H1 (cell line): ENCODE results near the gene SERPINF2. TPM values are rescaled to one million over a fixed set of nuclear protein-coding genes. Genes with fewer than 3 reads are reported as not detected.

Source experiments
- CTCF ChIA-PET: fragments of 300-600 bp; sonication (Branson Sonifier 250); formaldehyde crosslinking; loops from one replicate; lab custom pipeline; 2021; ENCODE audit not compliant: partially characterized antibody; lab: Charles Lee
- POLR2A ChIA-PET: fragments of 300-600 bp; sonication (Branson Sonifier 250); formaldehyde crosslinking; loops from one replicate; lab custom pipeline; 2021; ENCODE audit warnings: inconsistent platforms; ENCODE audit not compliant: partially characterized antibody; lab: Charles Lee
- DNase-seq, 2 experiments: peaks; one replicate each; pipeline versions ENCODE4 v3.0.0 to v3.0.0-alpha.2; 2010 to 2022; ENCODE audit warnings: low spot score in 2 of 2, low read depth in 1 of 2, mixed read lengths in 1 of 2
- FAIRE-seq: peaks from 2 replicates; lab custom pipeline; 2011; peaks lifted over from hg19 to GRCh38; lab: Jason Lieb, UNC
- H2AFZ ChIP-seq: 2 replicates; pipeline ENCODE4 v1.8.1; 2012; ENCODE audit warnings: low read length, inconsistent platforms
- H2AK5ac ChIP-seq: 2 replicates; pipeline ENCODE4 v1.6.1; 2013; ENCODE audit warnings: low read depth, low read length
- H2BK120ac ChIP-seq: replicated peaks from 2 replicates; pipeline ENCODE3; 2013; ENCODE audit warnings: low read depth, low read length, inconsistent platforms
- H2BK12ac ChIP-seq: 2 replicates; pipeline ENCODE4 v1.6.1; 2013; ENCODE audit warnings: low read depth, low read length
- H2BK15ac ChIP-seq: 2 replicates; pipeline ENCODE4 v1.6.1; 2013; ENCODE audit warnings: low read length
- H2BK20ac ChIP-seq: 2 replicates; pipeline ENCODE4 v1.6.1; 2013; ENCODE audit warnings: low read length
- H2BK5ac ChIP-seq: 2 replicates; pipeline ENCODE4 v1.6.1; 2013; ENCODE audit warnings: low read depth, low read length
- H3K14ac ChIP-seq: 2 replicates; pipeline ENCODE4 v1.6.1; 2013; ENCODE audit warnings: inconsistent platforms; ENCODE audit not compliant: insufficient read length
- H3K18ac ChIP-seq: 2 replicates; pipeline ENCODE4 v1.6.1; 2013; ENCODE audit warnings: low read length; ENCODE audit errors: extremely low read depth
- H3K23ac ChIP-seq: 2 replicates; pipeline ENCODE4 v1.6.1; 2013; ENCODE audit warnings: inconsistent platforms; ENCODE audit not compliant: insufficient read length
- H3K23me2 ChIP-seq: 2 replicates; pipeline ENCODE4 v1.6.1; 2013; ENCODE audit warnings: low read depth, low read length
- H3K27ac ChIP-seq: 2 replicates; pipeline ENCODE4 v1.6.1; 2011; ENCODE audit warnings: low read depth, low read length, inconsistent platforms
- H3K27me3 ChIP-seq, 4 experiments: replicated peaks in 1 of 4; 1 replicate in 1 of 4; 2 replicates in 3 of 4; pipeline versions ENCODE4 v1.6.1 to v1.8.1; 2011 to 2013; ENCODE audit warnings: low read length in 3 of 4, mild to moderate bottlenecking in 3 of 4, inconsistent platforms in 2 of 4, mixed read lengths in 2 of 4, moderate library complexity in 1 of 4; ENCODE audit not compliant: control insufficient read depth in 3 of 4, insufficient read depth in 3 of 4; ENCODE audit errors: extremely low read depth in 1 of 4
- H3K36me3 ChIP-seq, 4 experiments: 2 replicates each; pipeline versions ENCODE4 v1.6.1 to v1.8.1; 2011 to 2013; ENCODE audit warnings: mild to moderate bottlenecking in 4 of 4, low read length in 3 of 4, moderate library complexity in 2 of 4, control low read depth in 1 of 4, inconsistent platforms in 1 of 4; ENCODE audit not compliant: insufficient read depth in 4 of 4, control insufficient read depth in 2 of 4
- H3K4ac ChIP-seq: replicated peaks from 2 replicates; pipeline ENCODE3; 2013; ENCODE audit warnings: low read length, low read depth, mixed read lengths, inconsistent platforms; ENCODE audit not compliant: insufficient read length
- H3K4me1 ChIP-seq, 4 experiments: replicated peaks in 1 of 4; 1 replicate in 1 of 4; 2 replicates in 3 of 4; pipeline versions ENCODE4 v1.6.1 to v1.8.1; 2011 to 2013; ENCODE audit warnings: low read length in 3 of 4, inconsistent platforms in 2 of 4, mixed read lengths in 1 of 4; ENCODE audit not compliant: insufficient read depth in 4 of 4, control insufficient read depth in 3 of 4
- H3K4me2 ChIP-seq, 2 experiments: 2 replicates each; pipeline versions ENCODE4 v1.6.1 to v1.8.1; 2011 to 2013; ENCODE audit warnings: low read depth in 2 of 2, low read length in 2 of 2, control low read depth in 1 of 2, inconsistent platforms in 1 of 2, mild to moderate bottlenecking in 1 of 2; ENCODE audit not compliant: insufficient read depth in 1 of 2
- H3K4me3 ChIP-seq, 4 experiments: fragments of 200-600, 300-600 bp in 1 of 4; sonication (generic), shearing (Covaris generic), sonication (Bioruptor Twin) in 1 of 4; 2 replicates each; pipeline versions ENCODE4 v1.5.1 to v1.8.1; 2011 to 2016; ENCODE audit warnings: low read length in 4 of 4, low read depth in 3 of 4, control low read depth in 2 of 4, inconsistent platforms in 2 of 4, mild to moderate bottlenecking in 2 of 4, mixed read lengths in 1 of 4, moderate library complexity in 1 of 4; ENCODE audit not compliant: insufficient read depth in 2 of 4; ENCODE audit errors: extremely low read depth in 1 of 4
- H3K56ac ChIP-seq: replicated peaks from 2 replicates; pipeline ENCODE3; 2013; ENCODE audit warnings: low read depth, mild to moderate bottlenecking, mixed read lengths, low read length, inconsistent platforms; ENCODE audit not compliant: insufficient read length
- H3K79me1 ChIP-seq: 2 replicates; pipeline ENCODE4 v1.6.1; 2013; ENCODE audit warnings: low read depth, low read length, control low read depth
- H3K79me2 ChIP-seq, 2 experiments: 2 replicates each; pipeline versions ENCODE4 v1.6.1 to v1.8.1; 2012 to 2013; ENCODE audit warnings: low read length in 2 of 2, mild to moderate bottlenecking in 2 of 2, inconsistent platforms in 1 of 2; ENCODE audit not compliant: insufficient read depth in 2 of 2, control insufficient read depth in 1 of 2
- H3K9ac ChIP-seq, 4 experiments: replicated peaks in 1 of 4; 1 replicate in 1 of 4; 2 replicates in 3 of 4; pipeline versions ENCODE4 v1.6.1 to v1.8.1; 2011 to 2013; ENCODE audit warnings: low read depth in 3 of 4, low read length in 3 of 4, control low read depth in 2 of 4, mild to moderate bottlenecking in 2 of 4, moderate library complexity in 2 of 4, inconsistent platforms in 1 of 4; ENCODE audit errors: extremely low read depth in 1 of 4
- H3K9me3 ChIP-seq, 2 experiments: 2 replicates each; pipeline versions ENCODE4 v1.6.1 to v1.8.1; 2012 to 2013; ENCODE audit warnings: mild to moderate bottlenecking in 2 of 2, moderate library complexity in 2 of 2, control low read depth in 1 of 2, inconsistent platforms in 1 of 2, low read depth in 1 of 2, low read length in 1 of 2, mixed read lengths in 1 of 2; ENCODE audit not compliant: insufficient read depth in 2 of 2
- H4K20me1 ChIP-seq, 2 experiments: replicated peaks in 1 of 2; 2 replicates each; pipeline versions ENCODE3 to v1.8.1; 2011 to 2013; ENCODE audit warnings: inconsistent platforms in 2 of 2, low read length in 2 of 2, mild to moderate bottlenecking in 1 of 2; ENCODE audit not compliant: insufficient read depth in 2 of 2, control insufficient read depth in 1 of 2
- H4K5ac ChIP-seq: 2 replicates; pipeline ENCODE4 v1.6.1; 2013; ENCODE audit warnings: low read length, low read depth, mixed read lengths, inconsistent platforms; ENCODE audit not compliant: insufficient read length
- H4K8ac ChIP-seq: 2 replicates; pipeline ENCODE4 v1.8.0; 2013; ENCODE audit warnings: mild to moderate bottlenecking, moderate library complexity, low read length, inconsistent platforms; ENCODE audit not compliant: insufficient read depth; ENCODE audit errors: extremely low read depth
- H4K91ac ChIP-seq: replicated peaks from 2 replicates; pipeline ENCODE3; 2013; ENCODE audit warnings: low read length, mixed read lengths, inconsistent platforms; ENCODE audit not compliant: insufficient read length
- EGR1 ChIP-seq: IDR thresholded peaks from 2 replicates; pipeline ENCODE4 v1.6.1; 2011; ENCODE audit warnings: low read depth, low read length, borderline replicate concordance
- NANOG ChIP-seq: IDR thresholded peaks from 2 replicates; pipeline ENCODE4 v1.6.1; 2011; ENCODE audit warnings: low read length, low read depth, mild to moderate bottlenecking, inconsistent platforms; ENCODE audit not compliant: insufficient read depth, poor library complexity, severe bottlenecking
- NRF1 ChIP-seq: IDR thresholded peaks from 2 replicates; pipeline ENCODE4 v1.6.1; 2011; ENCODE audit warnings: mild to moderate bottlenecking, low read depth, low read length, improper control_type of control experiment
- PHF8 ChIP-seq: fragments of 200-600 bp; sonication (generic); conservative IDR thresholded peaks from 2 replicates; pipeline ENCODE4 v1.7.1; 2012; ENCODE audit warnings: low read depth, mild to moderate bottlenecking, inconsistent platforms, low read length, moderate library complexity
- RBBP5 ChIP-seq: IDR thresholded peaks from 2 replicates; pipeline ENCODE4 v1.7.1; 2012; ENCODE audit warnings: low read depth, mild to moderate bottlenecking, inconsistent platforms, low read length, moderate library complexity, borderline replicate concordance
- RNF2 ChIP-seq: fragments of 200-900, 300-1000 bp; sonication (generic); IDR thresholded peaks from 2 replicates; pipeline ENCODE4 v1.7.1; 2016; ENCODE audit warnings: borderline replicate concordance, low read depth, mild to moderate bottlenecking, antibody characterized with exemption, low read length; ENCODE audit not compliant: poor library complexity, severe bottlenecking; ENCODE audit errors: missing control alignments
- TAF1 ChIP-seq: IDR thresholded peaks from 2 replicates; pipeline ENCODE4 v1.6.1; 2011; ENCODE audit warnings: mild to moderate bottlenecking, low read depth, low read length
- TAF7 ChIP-seq: optimal IDR thresholded peaks from 2 replicates; pipeline ENCODE3; 2011; ENCODE audit warnings: low read depth, mild to moderate bottlenecking, inconsistent platforms, low read length, moderate library complexity, borderline replicate concordance
- YY1 ChIP-seq: IDR thresholded peaks from 2 replicates; pipeline ENCODE4 v1.6.1; 2011; ENCODE audit warnings: low read depth, mild to moderate bottlenecking, low read length
- WGBS, 2 experiments: shearing (Covaris generic) in 1 of 2; methylation state at CpG; one replicate each; pipeline versions ENCODE4 v1.1.6 to v1.1.7; 2013 to 2015; ENCODE audit warnings: low lambda C conversion rate in 2 of 2, mixed read lengths in 2 of 2, inconsistent platforms in 1 of 2, low coverage in 1 of 2, missing lambda C conversion rate in 1 of 2; ENCODE audit not compliant: insufficient replicate concordance in 2 of 2, insufficient coverage in 1 of 2, insufficient read length in 1 of 2; ENCODE audit errors: extremely low coverage in 1 of 2, missing lambda C conversion rate in 1 of 2; 5-methylcytosine and 5-hydroxymethylcytosine counted together
- polyA plus RNA-seq, 7 experiments: library from polyadenylated mRNA; depleted of rRNA in 3 of 7; stranded (reverse) in 5 of 7; unstranded in 2 of 7; fragments of >200 nt in 5 of 7; fragments of 200-250 nt in 2 of 7; gene quantifications; 1 replicate in 5 of 7; 2 replicates in 1 of 7; 4 replicates in 1 of 7; pipeline versions ENCODE4 v1.2.1 to v1.2.3, GENCODE V29; 2011 to 2013; ENCODE audit warnings: missing spikeins in 2 of 7, mixed read lengths in 2 of 7
- total RNA-seq: library from RNA; stranded (reverse); fragmentation: NEBNext Ultra II Directional; extraction: Animal tissue kit (Norgen Biotek cat#: 25700); gene quantifications from 2 replicates; pipeline ENCODE4 v1.2.1, GENCODE V29; 2021

The SERPINF2 gene
- total and polyA plus RNA-seq, 2 of the 8 experiments (the other 6 are each of a cell fraction or from before 2014, with no cell fraction given): 1.8 to 3.2 TPM

DNA sequence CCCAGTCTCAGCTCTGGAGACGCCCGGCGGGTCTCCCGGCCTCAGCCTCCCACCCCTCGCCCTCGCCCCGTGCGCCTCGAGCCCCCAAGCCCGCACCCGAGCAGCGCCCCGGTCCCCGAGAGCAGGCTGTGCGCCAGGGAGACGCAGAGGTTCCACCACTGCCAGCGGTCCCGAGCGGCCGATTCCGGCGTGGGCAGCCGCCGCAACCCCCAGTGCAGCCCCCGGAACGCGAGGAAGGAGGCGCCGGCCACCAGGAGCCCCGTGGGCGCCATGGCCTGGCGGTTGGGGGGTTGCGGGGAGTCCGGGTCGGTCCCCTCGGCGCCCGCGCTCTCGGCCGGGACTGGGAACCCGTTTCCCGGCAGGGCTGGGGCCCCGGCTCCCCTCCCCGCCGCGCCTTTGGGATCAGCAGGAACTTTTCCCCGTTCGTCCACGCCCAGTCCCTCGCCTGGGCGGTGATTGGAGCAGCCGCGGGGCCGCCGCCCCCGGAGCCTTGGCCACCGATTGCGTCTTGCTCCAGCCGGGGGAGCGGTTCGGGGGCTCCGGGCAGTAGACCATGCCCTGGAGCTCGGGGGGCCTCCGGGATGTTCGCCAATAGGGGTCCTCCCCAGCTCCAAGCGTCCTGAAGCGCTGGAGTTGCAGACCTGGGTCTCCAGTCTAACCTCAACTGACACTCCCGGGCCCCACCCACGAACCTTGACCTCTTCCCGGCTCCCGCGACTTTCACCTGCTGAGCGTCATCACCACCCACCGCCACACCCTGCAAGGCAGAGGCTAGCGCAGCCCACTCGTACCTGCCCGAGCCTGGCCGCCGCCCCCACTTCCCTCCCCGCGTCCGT, 32.5 kb upstream of the SERPINF2 start, which contains the start of gene TLCD2:
Gene TLCD2, minus strand, starts transcription at position 407 of the 836 bp plus-strand sequence. Its CDS starts 135 bp downstream, at position 272.
- H3K9me3 ChIP-seq: no peaks in the 10 kb centered on the region
- peak within 1 kb of the TSS; percentile 63; the same call in 1 of the 2 replicates for H2AFZ ChIP-seq
- H2BK120ac ChIP-seq: no peak within 1 kb of the TSS
- H3K23ac ChIP-seq: no peak within 1 kb of the TSS
- H3K56ac ChIP-seq: no peak within 1 kb of the TSS
- peak within 1 kb of the TSS; percentile 44; the same call in 1 of the 2 replicates for H2BK5ac ChIP-seq
- H3K27me3 ChIP-seq: peaks cover 0 to 2% (median 0%) of the 10 kb centered on the region in 4 experiments; a peak in 2 of 7 replicates
- peak within 1 kb of the TSS; percentile 88 to 95 for H3K4me2 ChIP-seq
- H3K23me2 ChIP-seq: peaks cover 16% of the 10 kb centered on the region; the same call in 1 of the 2 replicates
- H3K4me3 ChIP-seq: peak within 1 kb of the TSS; percentile 58 to 77 (median 73)
- no peak within 1 kb of the TSS for H2AK5ac ChIP-seq
- no peak within 1 kb of the TSS for H2BK20ac ChIP-seq
- H2BK12ac ChIP-seq: peak within 1 kb of the TSS; percentile 68; the same call in 1 of the 2 replicates
- H3K27ac ChIP-seq: no peak within 1 kb of the TSS
- H3K14ac ChIP-seq: no peak within 1 kb of the TSS
- CTCF ChIA-PET: interaction anchor here (1.0 kb wide), 1 partner anchor 43 kb away, joined by 3 read pairs; no protein-coding TSS in a partner anchor
- no peak within 1 kb of the TSS for H4K91ac ChIP-seq
- peaks cover 6% of the 10 kb centered on the region; the same call in 1 of the 2 replicates for H3K79me1 ChIP-seq
- DNase-seq: peak in 1 of 2 experiments; percentile 81
- H3K4me1 ChIP-seq: peaks cover 0 to 18% (median 13%) of the 10 kb centered on the region in 4 experiments; a peak in 6 of 7 replicates
- H4K8ac ChIP-seq: no peak within 1 kb of the TSS; the same call in 1 of the 2 replicates
- no peak for FAIRE-seq
- H3K79me2 ChIP-seq: no peaks in the 10 kb centered on the region
- POLR2A ChIA-PET: interaction anchor here (0.6 to 1.5 kb wide), 4 partner anchors 9 to 51 kb away, joined by 3 to 4 read pairs (median 4); partner anchors contain the start of gene SERPINF1
- peak within 1 kb of the TSS; percentile 71 for H3K18ac ChIP-seq
- WGBS, 2 experiments: 3% methylated on average over 56 of the region's 83 CpGs; no CpG with 5 or more reads in 1 of the 2 experiments
- H4K20me1 ChIP-seq: peaks cover 0 to 7% of the 10 kb centered on the region in 2 experiments
- H4K5ac ChIP-seq: no peak within 1 kb of the TSS
- H3K9ac ChIP-seq: peak within 1 kb of the TSS in 2 of 4 experiments; percentile 24 to 43; a peak in 2 of 7 replicates
- no peak within 1 kb of the TSS for H3K4ac ChIP-seq
- H2BK15ac ChIP-seq: peak within 1 kb of the TSS; percentile 72
- no peaks in the 10 kb centered on the region for H3K36me3 ChIP-seq
- TF ChIP-seq PHF8 (0 out of 2 replicates have a peak, but pooled peaks have one; percentile 29), NANOG (no peak), YY1 (0 out of 2 replicates have a peak, but pooled peaks have one; percentile 32), EGR1 (peak; percentile 55; the same call in 1 of the 2 replicates), TAF7 (no peak), NRF1 (no peak), RNF2 (peak; percentile 28), RBBP5 (peak; percentile 86; the same call in 1 of the 2 replicates), TAF1 (0 out of 2 replicates have a peak, but pooled peaks have one; percentile 20)
